Measurements from ENCODE around the gene C19orf81.

The C19orf81 gene

GRCh38 chr19:50626795-50627194 is 22.4 kb upstream of the C19orf81 start:
- in situ Hi-C loops (cut with HindIII; ENCODE audit: low sequenced_read_pairs), result no loop called here
- no peak for DNase-seq (ENCODE audit: low read depth)
- no peak overlapping the region for H3K4me3 ChIP-seq (ENCODE audit: low read depth, low read length)
- TF ChIP-seq, protein P1, sequence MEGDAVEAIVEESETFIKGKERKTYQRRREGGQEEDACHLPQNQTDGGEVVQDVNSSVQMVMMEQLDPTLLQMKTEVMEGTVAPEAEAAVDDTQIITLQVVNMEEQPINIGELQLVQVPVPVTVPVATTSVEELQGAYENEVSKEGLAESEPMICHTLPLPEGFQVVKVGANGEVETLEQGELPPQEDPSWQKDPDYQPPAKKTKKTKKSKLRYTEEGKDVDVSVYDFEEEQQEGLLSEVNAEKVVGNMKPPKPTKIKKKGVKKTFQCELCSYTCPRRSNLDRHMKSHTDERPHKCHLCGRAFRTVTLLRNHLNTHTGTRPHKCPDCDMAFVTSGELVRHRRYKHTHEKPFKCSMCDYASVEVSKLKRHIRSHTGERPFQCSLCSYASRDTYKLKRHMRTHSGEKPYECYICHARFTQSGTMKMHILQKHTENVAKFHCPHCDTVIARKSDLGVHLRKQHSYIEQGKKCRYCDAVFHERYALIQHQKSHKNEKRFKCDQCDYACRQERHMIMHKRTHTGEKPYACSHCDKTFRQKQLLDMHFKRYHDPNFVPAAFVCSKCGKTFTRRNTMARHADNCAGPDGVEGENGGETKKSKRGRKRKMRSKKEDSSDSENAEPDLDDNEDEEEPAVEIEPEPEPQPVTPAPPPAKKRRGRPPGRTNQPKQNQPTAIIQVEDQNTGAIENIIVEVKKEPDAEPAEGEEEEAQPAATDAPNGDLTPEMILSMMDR (IDR thresholded peaks at IDR 0.05; ENCODE audit: low read depth, low read length, missing control alignments), result no peak

- no peak for DNase-seq (ENCODE audit: low read depth)
- H3K4me3 ChIP-seq (ENCODE audit: low read depth, low read length), result no peak overlapping the region
- in situ Hi-C loops (cut with HindIII; ENCODE audit: low sequenced_read_pairs), result no loop called here
- TF ChIP-seq, protein P1 (IDR thresholded peaks at IDR 0.05; ENCODE audit: low read depth, low read length, missing control alignments), result no peak
Measured at GRCh38 chr19:50628146-50628545, 21.1 kb upstream of the C19orf81 start.

DNA sequence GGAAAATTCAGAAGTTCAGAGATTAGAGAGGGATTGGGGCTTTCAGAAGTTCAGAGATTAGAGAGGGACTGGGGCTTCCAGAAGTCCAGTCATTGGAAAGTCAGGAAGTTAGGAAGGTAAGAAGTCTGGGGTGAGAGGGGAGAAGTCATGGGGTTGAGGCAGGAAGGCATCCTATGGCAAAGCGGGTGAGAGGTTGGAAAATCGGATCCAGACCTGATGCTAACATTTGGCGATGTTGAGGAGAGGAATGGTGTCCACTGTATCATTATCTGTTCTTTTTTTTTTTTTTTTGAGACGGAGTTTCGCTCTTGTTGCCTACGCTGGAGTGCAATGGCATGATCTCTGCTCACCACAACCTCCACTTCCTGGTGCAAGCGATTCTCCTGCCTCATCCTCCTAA is 20.7 kb upstream of the C19orf81 start:
- no peak for DNase-seq (ENCODE audit: low read depth)
- in situ Hi-C loops (cut with HindIII; ENCODE audit: low sequenced_read_pairs), result no loop called here
- H3K4me3 ChIP-seq (ENCODE audit: low read depth, low read length), result no peak overlapping the region
- TF ChIP-seq, protein P1 (IDR thresholded peaks at IDR 0.05; ENCODE audit: low read depth, low read length, missing control alignments), result no peak

DNA sequence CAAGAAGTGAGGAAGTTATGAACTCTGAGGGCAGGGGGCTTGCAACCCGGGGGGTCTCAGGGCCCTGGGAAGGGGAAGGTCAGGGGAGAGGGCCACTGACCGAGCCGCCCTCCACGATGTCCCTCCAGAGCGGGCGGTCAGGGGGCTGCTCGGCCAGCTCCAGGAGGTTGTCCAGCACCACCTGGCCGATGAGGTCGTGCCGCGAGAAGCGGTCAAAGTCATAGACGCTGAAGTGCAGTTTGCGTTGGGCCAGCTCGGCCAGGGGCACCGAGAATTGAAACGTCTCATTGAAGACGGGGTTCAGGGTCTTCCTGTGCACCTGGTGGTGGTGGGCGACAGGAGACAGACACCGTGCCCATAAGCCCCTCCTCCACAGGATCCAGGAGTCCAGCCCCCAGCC is 20.1 kb upstream of the C19orf81 start:
- DNase-seq (ENCODE audit: low read depth), result no peak
- TF ChIP-seq, protein P1 (IDR thresholded peaks at IDR 0.05; ENCODE audit: low read depth, low read length, missing control alignments), result no peak
- in situ Hi-C loops (cut with HindIII; ENCODE audit: low sequenced_read_pairs), result no loop called here

GRCh38 chr19:50629801-50630200 is 19.4 kb upstream of the C19orf81 start:
- in situ Hi-C loops (cut with HindIII; ENCODE audit: low sequenced_read_pairs), result no loop called here
- H3K4me3 ChIP-seq (ENCODE audit: low read depth, low read length), result no peak overlapping the region
- DNase-seq (ENCODE audit: low read depth), result no peak
- TF ChIP-seq, protein P1 (IDR thresholded peaks at IDR 0.05; ENCODE audit: low read depth, low read length, missing control alignments), result no peak

More for the DNA sequence above, 20.1 kb upstream of the C19orf81 start:
- H3K4me3 ChIP-seq (ENCODE audit: low read depth, low read length), result no peak overlapping the region

DNA sequence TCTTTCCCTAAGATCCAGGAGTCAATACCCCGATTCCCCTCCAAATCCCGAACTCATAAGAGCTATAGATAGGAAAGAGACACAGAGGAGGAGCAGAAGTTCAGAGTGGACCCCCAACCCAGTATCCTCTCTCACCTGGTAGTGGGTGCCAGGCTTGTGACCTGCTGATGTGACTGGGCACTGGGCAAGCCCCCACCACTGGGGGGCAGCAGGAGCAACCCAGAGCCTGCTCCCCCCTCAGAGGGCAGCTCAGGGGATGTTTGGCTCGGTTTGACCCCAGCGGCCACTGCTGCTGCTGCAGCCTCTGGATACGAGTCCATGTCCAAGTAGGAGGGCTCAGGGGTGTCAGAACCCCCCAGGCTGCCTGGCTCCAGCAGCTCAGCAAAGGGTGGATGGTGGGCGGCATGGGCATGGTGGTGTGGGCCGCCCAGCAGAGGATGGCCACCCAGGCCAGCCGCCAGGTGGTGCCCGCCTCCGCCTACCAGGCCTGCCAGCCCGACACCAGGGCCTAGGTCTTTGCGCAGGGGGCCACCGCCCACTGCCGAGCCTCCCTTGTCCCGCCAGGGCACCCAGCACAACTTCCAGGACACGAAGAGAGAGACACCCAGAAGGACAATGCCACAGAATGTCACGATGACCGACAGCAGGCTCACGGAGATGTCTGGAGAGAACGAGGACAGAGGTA is 17.0 kb upstream of the C19orf81 start:
- TF ChIP-seq, protein P1 (IDR thresholded peaks at IDR 0.05; ENCODE audit: low read depth, low read length, missing control alignments), result no peak
- in situ Hi-C loops (cut with HindIII; ENCODE audit: low sequenced_read_pairs), result no loop called here
- no peak overlapping the region for H3K4me3 ChIP-seq (ENCODE audit: low read depth, low read length)
- no peak for DNase-seq (ENCODE audit: low read depth)

Data from astrocyte of the cerebellum (primary cell).